PC-9 (cell line): Measurements from ENCODE around the gene PRKAR1A. TPM values are rescaled to one million over a fixed set of nuclear protein-coding genes. Genes with fewer than 3 reads are reported as not detected.

Experiments used
- BruUV-seq: library from RNA; stranded (reverse); fragments of 400-500 nt; replicated peaks from 2 replicates; lab custom pipeline; 2021; lab: Mats Ljungman, UMichigan
- CTCF ChIA-PET: fragments of 300-600 bp; sonication (Branson Sonifier 250); formaldehyde crosslinking; loops from one replicate; lab custom pipeline; 2022; ENCODE audit warnings: antibody characterized with exemption; lab: Charles Lee
- POLR2A ChIA-PET: fragments of 300-600 bp; sonication (Branson Sonifier 250); formaldehyde crosslinking; loops from one replicate; lab custom pipeline; 2022; ENCODE audit warnings: antibody characterized with exemption; ENCODE audit not compliant: unreplicated experiment; lab: Charles Lee
- DNase-seq, 2 experiments: peaks; one replicate each; pipeline versions ENCODE4 v3.0.0 to v3.0.0-alpha.2; 2015 to 2022; ENCODE audit warnings: mixed read lengths in 1 of 2
- H2AFZ ChIP-seq: fragments of 200-600 bp; sonication (generic); 2 replicates; pipeline ENCODE4 v1.8.1; 2017; ENCODE audit warnings: antibody characterized with exemption
- H3F3A ChIP-seq: fragments of 200-600 bp; sonication (generic); 2 replicates; pipeline ENCODE4 v1.8.1; 2017; ENCODE audit warnings: antibody characterized with exemption, mild to moderate bottlenecking, low read depth; ENCODE audit not compliant: insufficient read depth
- H3K27ac ChIP-seq: fragments of 200-600 bp; sonication (generic); 2 replicates; pipeline ENCODE4 v1.6.1; 2016; ENCODE audit warnings: mixed run types
- H3K27me3 ChIP-seq: fragments of 200-600 bp; sonication (generic); 2 replicates; pipeline ENCODE4 v1.6.1; 2016; ENCODE audit warnings: low read depth, mixed run types; ENCODE audit not compliant: insufficient read depth
- H3K36me3 ChIP-seq: fragments of 200-600 bp; sonication (generic); 2 replicates; pipeline ENCODE4 v1.6.1; 2016; ENCODE audit warnings: low read depth, mixed run types
- H3K4me1 ChIP-seq: fragments of 200-600 bp; sonication (generic); replicated peaks from 2 replicates; pipeline ENCODE4 v1.6.1; 2016; ENCODE audit warnings: mixed run types; ENCODE audit not compliant: insufficient read depth
- H3K4me2 ChIP-seq: fragments of 200-600 bp; sonication (generic); 2 replicates; pipeline ENCODE4 v1.6.1; 2017; ENCODE audit warnings: mixed run types
- H3K4me3 ChIP-seq: fragments of 200-600 bp; sonication (generic); 2 replicates; pipeline ENCODE4 v1.6.1; 2016; ENCODE audit warnings: mixed run types
- H3K79me2 ChIP-seq: fragments of 200-600 bp; sonication (generic); 2 replicates; pipeline ENCODE4 v1.6.1; 2017; ENCODE audit warnings: low read depth, mixed run types
- H3K9me2 ChIP-seq: fragments of 200-600 bp; sonication (generic); 2 replicates; pipeline ENCODE4 v1.8.1; 2017; ENCODE audit warnings: mild to moderate bottlenecking; ENCODE audit not compliant: insufficient read depth
- H3K9me3 ChIP-seq: fragments of 200-600 bp; sonication (generic); 2 replicates; pipeline ENCODE4 v1.8.1; 2016; ENCODE audit warnings: low read depth; ENCODE audit not compliant: insufficient read depth
- H4K20me1 ChIP-seq: fragments of 200-600 bp; sonication (generic); 2 replicates; pipeline ENCODE4 v1.8.1; 2017; ENCODE audit not compliant: insufficient read depth
- CTCF ChIP-seq: fragments of 200-600 bp; sonication (generic); conservative IDR thresholded peaks from 2 replicates; pipeline ENCODE4 v1.6.1; 2017; ENCODE audit warnings: mixed run types, antibody characterized with exemption, mild to moderate bottlenecking, moderate library complexity
- EZH2 ChIP-seq: fragments of 200-600 bp; sonication (generic); IDR thresholded peaks from 2 replicates; pipeline ENCODE4 v1.8.0; 2017; ENCODE audit warnings: antibody characterized with exemption, low read depth
- intact Hi-C: fragments of 100-400 bp; cut with micrococcal nuclease; formaldehyde crosslinking; loops from one replicate; pipeline ENCODE4 v1.10.0; 2022; ENCODE audit not compliant: unreplicated experiment
- total RNA-seq: library from RNA; stranded (reverse); gene quantifications from 2 replicates; pipeline ENCODE4 v1.2.3, GENCODE V29; 2021

The PRKAR1A gene
- total RNA-seq, 1 experiment from 2014 or later, result 161 TPM

DNA sequence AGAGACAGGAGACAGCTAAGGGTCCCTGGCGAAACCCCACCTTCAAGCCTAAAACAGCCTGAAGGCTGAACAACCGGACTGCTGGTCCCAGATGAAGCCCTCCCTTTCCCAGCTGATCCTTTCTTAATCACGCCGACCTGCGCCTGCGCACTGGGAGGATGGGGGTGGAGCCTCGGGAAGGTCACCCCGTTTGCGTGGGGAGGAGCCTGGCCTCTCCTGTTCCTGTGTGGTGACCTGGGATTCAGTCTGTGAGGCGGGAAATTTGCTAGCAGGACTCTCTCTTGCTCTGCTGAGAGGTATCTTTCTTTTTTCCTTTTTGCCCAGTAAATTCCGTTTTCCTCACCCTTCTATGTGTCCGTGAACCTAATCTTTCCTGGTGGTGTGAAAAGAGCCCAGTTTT lies 79.4 kb downstream of the PRKAR1A start:
- Histone ChIP-seq H3K4me1 (no peaks in the 10 kb centered on the region), H3K36me3 (no peaks in the 10 kb centered on the region), H4K20me1 (no peaks in the 10 kb centered on the region), H3K27ac (no peak overlapping the region), H2AFZ (peak overlapping the region; percentile 81), H3K27me3 (no peaks in the 10 kb centered on the region), H3K4me2 (peak overlapping the region; percentile 70), H3K79me2 (no peaks in the 10 kb centered on the region), H3K9me3 (no peaks in the 10 kb centered on the region), H3F3A (no peaks in the 10 kb centered on the region), H3K9me2 (no peaks in the 10 kb centered on the region), H3K4me3 (peak overlapping the region; percentile 45; the same call in 1 of the 2 replicates)
- no peak for DNase-seq
- CTCF ChIA-PET, result no interaction called here
- POLR2A ChIA-PET, result no interaction called here
- intact Hi-C loops, result no loop called here
- no TSS peak for BruUV-seq
- TF ChIP-seq CTCF, result no peak
- TF ChIP-seq EZH2, result no peak

DNA sequence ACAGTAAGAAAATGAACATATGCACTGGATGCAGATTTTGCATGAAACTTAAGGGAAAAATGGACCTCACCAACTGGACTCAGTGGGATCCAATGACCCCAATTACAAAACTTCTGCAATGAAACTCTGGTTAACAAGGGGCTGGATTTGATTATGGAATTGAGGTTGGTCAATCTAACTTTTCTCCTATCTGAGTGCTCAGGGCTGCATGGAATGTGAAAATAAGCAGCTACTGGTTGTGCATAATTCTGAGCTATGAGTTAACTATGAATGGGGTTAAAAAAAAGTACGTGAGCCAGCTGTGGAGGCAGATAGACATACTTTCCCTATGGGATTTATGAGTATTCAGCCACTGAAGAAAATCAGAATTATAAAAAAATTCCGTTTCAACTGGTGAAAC lies 79.8 kb downstream of the PRKAR1A start:
- ChIA-PET POLR2A (no interaction called here), CTCF (no interaction called here)
- no peaks in the 10 kb centered on the region for H3F3A ChIP-seq
- DNase-seq, result no peak
- H3K4me3 ChIP-seq, result peak overlapping the region; percentile 45; the same call in 1 of the 2 replicates
- peak overlapping the region; percentile 70 for H3K4me2 ChIP-seq
- no peaks in the 10 kb centered on the region for H3K9me2 ChIP-seq
- H3K79me2 ChIP-seq, result no peaks in the 10 kb centered on the region
- no peaks in the 10 kb centered on the region for H3K9me3 ChIP-seq
- H3K4me1 ChIP-seq, result no peaks in the 10 kb centered on the region
- H3K36me3 ChIP-seq, result no peaks in the 10 kb centered on the region
- TF ChIP-seq CTCF (no peak), EZH2 (no peak)
- H4K20me1 ChIP-seq, result no peaks in the 10 kb centered on the region
- H2AFZ ChIP-seq, result peak overlapping the region; percentile 81
- intact Hi-C loops, result no loop called here
- H3K27me3 ChIP-seq, result no peaks in the 10 kb centered on the region
- H3K27ac ChIP-seq, result no peak overlapping the region
- no TSS peak for BruUV-seq

DNA sequence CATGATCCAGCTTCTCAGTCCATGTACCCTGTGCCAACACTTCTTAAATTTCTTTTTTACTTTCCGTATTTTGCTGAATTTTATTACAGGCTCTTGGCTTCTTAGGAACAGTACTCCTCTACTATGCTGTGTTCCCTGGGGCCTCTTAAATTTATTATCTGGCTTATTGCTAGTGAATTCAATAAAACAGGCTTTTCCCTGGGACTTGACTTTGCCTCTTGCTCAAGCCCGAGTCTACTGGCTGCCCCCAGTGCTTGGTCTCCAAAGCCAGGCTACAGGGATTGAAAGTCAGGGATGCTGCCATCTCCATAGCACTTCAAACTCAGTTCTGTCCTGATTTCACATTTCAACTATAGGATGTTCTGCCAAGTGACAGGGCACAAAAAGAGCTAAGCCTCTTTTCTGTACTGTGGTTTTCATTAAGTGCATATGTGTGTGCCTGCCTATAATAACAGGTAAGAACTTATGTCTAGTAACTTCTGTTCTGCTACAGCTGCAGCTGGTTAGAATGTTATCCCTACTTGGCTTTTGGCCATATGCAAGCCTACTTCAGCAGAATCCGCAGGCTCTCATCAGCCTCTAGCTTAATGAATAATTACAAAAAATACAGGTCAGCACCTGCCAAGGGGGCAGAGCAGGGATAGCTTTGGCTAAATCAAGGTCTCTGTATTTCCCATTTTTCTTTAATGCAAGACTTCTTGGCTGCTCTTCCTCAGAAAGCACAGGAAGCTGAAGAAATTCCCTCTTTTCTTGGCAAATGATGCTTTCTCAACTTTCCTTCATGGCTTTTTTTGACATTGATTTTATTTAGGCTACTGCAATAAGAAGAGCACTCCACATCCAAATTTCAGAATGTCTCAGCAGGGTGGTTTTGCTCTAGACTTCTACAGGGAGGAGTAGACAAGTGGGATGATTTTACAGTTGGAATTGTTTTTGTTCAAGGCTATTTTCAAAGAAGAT lies 80.7 kb downstream of the PRKAR1A start:
- CTCF ChIA-PET, result no interaction called here
- no peaks in the 10 kb centered on the region for H3K36me3 ChIP-seq

More for the DNA sequence above, 80.7 kb downstream of the PRKAR1A start:
- H3K4me3 ChIP-seq, result no peak overlapping the region
- TF ChIP-seq EZH2 (no peak), CTCF (no peak)
- no TSS peak for BruUV-seq
- H2AFZ ChIP-seq, result no peak overlapping the region
- no peaks in the 10 kb centered on the region for H3K4me1 ChIP-seq
- no peak overlapping the region for H3K4me2 ChIP-seq
- H4K20me1 ChIP-seq, result no peaks in the 10 kb centered on the region
- no peak overlapping the region for H3K27ac ChIP-seq
- no peaks in the 10 kb centered on the region for H3K9me3 ChIP-seq
- intact Hi-C loops, result no loop called here
- H3F3A ChIP-seq, result no peaks in the 10 kb centered on the region
- DNase-seq, result no peak
- POLR2A ChIA-PET, result no interaction called here
- no peaks in the 10 kb centered on the region for H3K9me2 ChIP-seq
- no peaks in the 10 kb centered on the region for H3K27me3 ChIP-seq
- no peaks in the 10 kb centered on the region for H3K79me2 ChIP-seq
